ELF-1 (cell line): Measurements from ENCODE around the gene OR5K3.
A peak's percentile ranks its signal among the peaks of the same experiment; 100 is the strongest.

Source experiments
- DNase-seq: peaks from one replicate; pipeline ENCODE4 v3.0.0-alpha.2; 2016; ENCODE audit warnings: low read depth, low spot score

The OR5K3 gene, protein sequence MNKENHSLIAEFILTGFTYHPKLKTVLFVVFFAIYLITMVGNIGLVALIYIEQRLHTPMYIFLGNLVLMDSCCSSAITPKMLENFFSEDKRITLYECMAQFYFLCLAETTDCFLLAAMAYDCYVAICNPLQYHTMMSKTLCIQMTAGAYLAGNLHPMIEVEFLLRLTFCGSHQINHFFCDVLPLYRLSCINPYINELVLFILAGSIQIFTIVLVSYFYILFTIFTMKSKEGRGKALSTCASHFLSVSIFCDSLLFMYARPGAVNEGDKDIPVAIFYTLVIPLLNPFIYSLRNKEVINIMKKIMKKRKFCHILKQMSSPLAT

DNA sequence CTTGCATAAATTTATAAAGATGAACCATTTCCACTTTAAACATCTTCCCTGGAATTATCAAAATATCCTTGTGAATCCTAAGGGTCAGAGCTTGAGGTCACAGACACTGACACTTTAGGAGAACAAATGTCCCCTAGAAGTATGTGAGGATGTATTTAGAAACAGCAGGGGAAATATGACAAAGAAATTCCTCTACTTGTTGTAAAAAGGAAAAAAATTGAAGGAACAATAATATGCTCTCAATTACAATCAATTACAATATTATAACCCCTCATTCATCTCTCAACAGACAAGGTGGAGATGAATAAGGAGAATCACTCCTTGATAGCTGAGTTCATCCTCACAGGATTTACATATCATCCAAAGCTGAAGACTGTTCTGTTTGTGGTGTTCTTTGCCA is at the start of gene OR5K3:
TSS of gene OR5K3 (plus strand) at position 301 of the 400 bp plus-strand sequence. CDS start at position 301, 0 bp downstream.
- no peak for DNase-seq

DNA sequence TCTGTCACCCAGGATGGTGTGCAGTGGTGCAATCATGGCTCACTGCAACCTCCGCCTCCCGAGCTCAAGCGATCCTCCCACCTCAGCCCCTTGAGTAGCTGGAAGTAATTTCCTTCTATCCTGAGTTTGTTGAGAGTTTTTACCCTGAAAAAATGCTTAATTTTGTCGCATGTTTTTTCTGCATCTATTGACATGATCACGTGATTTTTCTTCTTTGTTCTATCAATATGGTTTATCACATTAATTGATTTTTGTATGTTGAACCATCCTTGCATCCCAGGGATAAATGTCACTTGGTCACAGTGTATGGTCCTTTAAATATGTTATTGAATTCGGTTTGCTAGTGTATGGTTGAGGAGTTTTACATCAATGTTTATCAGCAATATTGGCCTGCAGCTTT is 48.7 kb upstream of the OR5K3 start:
- DNase-seq = no peak

DNA sequence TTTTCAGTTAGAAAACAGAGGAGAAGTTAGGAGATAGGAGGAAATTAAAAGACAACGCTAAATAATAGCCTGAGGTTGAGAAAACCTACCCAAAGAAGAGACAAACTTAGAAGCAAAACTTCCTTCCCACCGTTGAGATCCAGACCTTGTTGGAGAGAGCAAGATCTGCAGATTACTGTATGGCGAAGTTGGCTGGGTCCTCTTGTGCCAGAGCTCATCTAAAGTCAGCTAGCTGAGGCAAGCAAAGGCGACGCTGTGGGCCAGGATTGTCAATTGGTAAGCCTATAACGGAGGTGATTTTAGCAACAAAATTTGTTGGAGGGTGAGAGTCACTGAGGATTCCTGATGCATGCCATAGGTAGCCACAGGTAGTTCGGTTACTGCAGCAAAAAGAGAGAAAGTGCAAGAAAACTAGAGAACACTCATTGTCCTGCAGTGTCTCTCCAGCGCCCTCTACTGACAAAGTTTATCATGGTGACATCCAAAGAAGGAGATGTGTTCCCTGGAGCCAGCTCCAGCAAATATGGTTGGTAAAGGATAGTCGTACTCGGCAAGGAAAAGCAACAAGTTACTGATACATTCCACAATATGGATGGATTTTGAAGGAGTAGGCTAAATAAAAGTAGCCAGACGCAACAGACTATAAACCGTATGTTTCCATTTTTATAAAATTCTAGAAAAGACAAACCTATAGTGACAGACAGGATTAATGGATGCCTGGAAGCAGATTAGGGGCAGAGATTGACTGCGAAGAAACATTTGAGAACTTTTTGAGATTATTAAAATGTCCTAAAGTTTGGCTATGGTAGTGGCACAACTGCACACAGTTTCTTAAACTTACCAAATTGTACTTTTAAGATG is 46.6 kb upstream of the OR5K3 start:
- peak; percentile 62 for DNase-seq

DNA sequence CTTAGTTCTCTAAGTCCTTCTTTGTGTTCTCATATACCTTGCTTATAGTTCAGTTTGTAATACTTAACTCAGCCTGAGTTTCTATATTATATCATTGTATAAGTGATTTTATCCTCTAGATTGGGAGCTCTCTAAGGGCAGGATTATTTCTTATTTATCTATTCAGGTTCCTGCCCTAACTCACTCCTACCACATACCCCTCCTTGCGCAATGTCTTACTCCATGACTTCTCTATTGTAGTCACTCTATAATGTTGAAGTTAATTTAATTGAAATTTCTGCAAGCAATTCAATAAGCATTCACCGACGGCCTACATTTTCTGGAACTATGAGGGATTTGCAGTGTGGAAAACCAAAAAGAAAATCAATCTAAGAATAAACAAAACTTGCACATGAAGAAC is 40.4 kb upstream of the OR5K3 start:
- no peak for DNase-seq

DNA sequence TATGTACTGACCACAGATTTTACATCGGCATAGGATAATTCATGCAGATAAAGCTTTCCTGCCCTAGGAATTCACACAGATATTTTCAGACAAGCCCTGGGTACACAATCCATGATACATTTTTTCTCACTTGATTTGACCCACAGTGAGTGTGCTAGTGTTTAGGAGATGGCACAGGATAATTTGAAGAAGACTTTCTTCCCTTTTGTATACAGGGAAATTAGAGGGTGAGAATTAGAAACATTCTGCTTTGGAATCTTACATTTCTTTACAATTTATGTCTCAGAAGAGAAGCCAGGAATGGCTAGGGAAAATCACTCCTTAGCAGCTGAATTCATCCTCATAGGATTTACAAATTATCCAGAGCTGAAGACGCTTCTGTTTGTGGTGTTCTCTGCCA is 36.9 kb upstream of the OR5K3 start, which contains the start of gene OR5K4:
TSS of gene OR5K4 (plus strand) at position 301 of the 400 bp plus-strand sequence. CDS start at position 301, 0 bp downstream.
- DNase-seq = no peak

DNA sequence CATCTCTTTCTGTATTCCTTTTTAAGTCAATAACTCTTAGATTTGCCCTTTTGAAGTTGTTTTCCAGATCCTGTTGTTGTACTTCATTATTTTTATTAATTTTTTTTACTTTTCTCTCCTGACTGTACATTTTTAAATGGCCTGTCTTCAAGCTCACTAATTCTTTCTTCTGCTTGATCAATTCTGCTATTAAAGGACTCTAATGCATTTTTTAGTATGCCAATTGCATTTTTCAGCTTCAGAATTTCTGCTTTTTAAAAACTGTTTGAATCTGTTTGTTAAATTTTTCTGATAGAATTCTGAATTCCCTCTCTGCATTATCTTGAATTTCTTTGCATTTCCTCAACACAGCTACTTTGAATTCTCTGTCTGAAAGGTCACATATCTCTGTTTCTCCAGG is 31.2 kb upstream of the OR5K3 start:
- no peak for DNase-seq

DNA sequence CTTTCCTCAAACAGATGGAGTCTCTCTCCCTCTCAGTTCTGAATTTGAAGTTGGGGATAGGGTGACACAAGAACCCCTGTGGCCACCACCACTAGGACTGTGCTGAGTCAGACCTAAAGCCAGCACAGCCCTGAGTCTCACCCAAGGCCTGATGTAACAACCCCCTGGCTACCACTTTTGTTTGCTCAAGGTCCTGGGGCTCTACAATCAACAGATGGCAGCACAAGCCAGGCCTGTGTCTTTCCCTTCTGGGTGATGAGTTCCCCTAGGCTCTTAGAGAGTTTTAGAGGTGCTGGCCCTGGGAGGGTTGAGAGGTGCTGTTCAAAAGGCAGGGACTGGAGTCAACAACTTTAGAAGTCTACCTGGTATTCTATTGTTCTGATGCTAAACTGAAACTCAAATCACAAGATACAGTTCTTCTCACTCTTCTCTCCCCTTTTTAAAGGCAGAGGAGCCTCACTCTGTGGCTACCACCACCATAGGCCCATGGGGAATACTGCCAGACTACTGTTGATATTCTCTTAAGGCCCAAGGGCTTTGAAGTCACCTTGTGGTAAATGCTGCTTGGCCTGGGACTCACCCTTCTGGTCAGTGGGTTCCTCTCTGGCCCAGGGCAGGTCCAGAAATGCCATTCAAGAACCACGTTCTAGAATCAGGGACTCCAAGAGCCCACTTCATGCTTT is 30.3 kb upstream of the OR5K3 start:
- peak; percentile 5 for DNase-seq

DNA sequence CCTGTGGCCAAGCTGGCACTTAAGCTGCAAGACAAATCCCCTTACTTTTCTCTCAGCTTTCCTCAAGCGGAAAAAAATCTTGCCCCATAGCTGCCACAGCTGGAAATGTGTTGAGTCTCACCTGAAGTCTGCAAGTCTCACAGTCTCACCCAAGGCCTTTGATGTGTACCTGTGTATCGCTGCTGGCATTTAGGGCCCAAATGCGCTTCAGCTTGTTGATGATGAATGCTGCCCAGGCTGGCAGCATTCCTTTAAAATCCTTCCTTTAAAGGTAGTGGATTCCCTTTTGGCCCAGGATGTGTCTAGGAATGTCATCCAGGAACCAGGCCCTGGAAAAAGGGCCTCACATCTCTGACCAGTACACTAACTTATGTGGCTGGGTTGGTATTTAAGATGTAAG is 29.8 kb upstream of the OR5K3 start:
- DNase-seq = no peak

DNA sequence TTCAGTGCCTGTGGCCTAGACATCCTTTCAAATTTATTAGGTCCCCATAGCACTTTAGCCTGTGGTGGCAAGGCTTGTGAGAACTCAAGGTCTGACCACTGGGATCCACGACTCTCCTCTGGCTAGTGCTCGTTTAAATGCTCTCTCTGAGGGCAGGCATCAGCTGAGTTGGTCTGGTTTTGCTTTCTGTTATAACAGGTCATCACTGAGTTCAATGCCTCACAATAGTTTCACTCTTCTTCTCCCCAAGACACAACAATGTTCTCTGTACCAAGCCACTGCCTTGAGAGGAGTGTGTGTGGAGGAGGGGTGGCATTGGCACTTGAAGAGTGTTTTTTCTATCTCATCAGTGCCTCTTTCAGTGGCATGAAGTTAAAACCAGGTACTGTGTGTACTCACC is 29.2 kb upstream of the OR5K3 start:
- DNase-seq = no peak

DNA sequence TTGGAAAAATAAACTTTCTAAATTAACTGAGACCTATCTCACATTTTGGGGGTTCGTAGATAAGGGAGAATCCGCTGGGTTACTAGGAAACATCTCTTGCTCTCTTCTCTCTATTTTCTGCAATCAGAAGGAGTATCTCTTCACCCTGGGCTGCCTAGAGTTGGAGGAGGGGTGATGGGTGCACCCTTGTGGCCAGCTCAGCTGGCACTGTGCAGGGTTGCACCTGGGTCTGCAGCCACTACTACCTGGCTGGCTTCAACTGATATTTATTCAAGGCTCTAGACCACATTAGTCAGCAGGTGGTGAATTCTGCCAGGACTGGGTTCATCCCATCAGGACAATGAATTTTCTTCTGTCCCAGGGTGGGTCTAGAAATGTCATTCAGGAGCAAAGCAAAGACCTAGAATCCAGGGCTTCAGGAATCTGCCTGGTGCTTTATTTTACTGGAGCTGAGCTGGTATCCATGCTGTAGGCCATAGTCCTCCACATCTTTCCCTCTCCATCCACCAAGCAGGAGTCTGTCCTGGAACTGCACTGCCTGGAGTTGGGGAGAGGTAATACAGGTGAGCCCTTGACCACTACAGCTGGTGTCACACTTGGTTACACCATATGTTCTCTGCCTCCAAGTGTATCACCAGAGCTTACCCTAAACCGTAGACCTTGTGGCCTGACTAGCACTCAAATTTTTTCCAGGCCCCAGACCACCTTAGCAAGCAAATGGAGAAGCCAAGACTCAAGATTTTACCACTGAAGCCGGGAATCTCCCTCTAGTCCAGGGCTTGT is 22.8 kb upstream of the OR5K3 start:
- DNase-seq = no peak

DNA sequence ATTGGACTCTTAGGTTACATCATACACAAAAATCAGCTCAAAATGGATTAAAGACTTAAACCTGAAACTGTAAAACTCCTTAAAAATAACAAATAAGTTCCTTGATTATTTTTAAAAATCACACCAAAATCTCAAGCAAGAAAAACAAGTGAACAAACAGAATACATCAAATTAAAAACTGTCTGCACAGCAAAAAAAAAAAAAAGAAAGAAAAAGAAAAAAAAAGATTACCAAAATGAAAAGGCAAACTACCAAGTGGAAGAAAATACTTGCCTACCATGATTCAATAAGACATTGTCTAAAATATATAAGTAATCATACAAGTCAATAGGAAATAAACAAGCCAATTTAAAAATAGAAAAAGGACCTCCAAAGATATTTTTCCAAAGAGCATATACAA is 19.3 kb upstream of the OR5K3 start:
- no peak for DNase-seq

DNA sequence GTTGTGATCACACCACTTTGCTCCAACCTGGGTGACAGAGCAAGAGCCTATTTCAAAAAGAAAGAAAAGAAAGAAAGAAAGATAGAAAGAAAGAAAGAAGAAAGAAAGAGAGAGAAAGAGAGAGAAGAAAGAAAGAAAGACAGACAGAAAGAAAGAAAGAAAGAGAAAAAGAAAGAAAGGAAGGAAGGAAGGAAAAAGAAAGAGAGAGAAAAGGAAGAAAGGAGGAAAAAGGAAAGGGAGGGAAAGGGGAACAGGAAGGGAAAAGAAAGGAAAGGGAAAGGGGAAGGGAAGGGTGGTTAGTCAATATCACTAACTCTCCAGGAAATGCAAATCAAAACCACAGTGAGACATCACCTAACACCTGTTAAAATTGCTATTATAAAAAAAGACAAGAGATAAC is 18.6 kb upstream of the OR5K3 start:
- DNase-seq = no peak

DNA sequence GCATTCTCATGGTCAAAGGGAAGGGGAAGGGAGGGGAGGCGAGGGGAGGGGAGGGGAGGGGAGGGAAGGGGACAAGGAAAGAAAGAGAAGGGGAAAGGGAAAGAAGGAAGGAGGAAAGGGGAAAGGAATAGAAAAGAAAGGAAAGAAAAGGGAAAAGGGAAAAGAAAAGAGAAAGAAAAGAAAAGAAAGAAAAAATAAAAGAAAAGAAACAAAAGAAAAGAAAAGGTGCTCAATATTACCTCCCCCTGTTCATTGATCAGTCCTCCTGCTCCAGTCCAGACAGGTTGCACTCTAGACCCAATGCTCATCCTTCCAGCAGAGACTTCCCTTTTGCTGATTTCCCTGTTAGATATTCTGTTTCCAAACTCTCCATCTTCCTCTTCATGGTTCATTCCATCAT is 18.0 kb upstream of the OR5K3 start:
- DNase-seq = no peak

DNA sequence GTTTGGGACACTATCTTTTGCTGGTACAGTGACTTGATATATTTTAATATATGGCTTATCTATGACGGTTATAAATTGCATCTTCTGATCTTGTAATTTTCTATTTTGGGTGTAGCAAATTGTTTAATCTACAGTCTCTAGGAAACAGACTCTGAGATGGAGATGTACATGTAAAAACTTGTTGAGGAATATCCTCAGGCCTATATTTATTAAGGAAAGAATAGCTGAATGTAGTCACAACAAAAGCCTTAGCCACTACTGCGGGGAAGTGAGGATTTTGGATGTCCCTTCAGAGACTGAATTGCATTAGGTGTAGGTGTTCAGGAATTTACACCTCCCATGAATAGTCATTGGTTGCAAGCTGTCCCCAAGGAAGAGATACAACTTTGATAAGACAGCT is 13.8 kb upstream of the OR5K3 start:
- DNase-seq = no peak

DNA sequence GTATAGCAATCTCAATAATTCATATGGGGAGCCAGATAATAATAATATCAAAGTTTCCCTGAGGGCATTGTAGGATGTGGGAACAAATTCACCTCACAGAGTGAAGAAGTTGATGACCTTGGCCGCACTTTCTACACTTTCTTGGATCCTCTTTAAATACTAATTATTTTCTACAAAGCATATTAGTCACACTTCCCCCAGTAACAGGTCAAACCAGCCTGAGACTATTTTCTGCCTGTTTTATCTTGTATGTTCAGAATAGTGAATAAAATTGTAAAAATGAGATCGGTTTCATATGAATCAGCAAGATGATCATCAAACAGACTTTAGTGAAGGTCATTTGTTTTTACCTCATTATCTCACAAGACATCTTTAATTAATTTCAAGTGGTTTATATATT is 2.3 kb upstream of the OR5K3 start:
- DNase-seq = no peak

DNA sequence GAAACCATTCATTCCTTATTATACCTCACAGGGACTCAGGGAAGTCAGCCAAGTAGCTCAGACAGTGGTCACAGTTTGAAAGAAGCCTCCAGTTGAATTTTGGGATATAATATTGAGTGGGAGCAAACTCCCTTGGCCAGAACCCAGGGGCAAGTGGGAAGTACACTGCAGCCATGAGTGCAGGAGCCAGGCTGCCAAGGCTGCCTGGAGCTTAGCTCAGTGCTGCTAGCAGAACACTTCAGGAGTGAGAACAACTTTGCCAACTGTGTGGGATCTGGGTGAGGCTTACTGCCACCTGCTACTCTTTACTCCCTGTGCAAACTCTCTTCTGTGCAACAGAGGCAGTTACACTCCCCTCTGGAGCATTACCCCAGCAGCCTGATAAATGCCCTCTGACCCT is 4.6 kb downstream of the OR5K3 start:
- no peak for DNase-seq

DNA sequence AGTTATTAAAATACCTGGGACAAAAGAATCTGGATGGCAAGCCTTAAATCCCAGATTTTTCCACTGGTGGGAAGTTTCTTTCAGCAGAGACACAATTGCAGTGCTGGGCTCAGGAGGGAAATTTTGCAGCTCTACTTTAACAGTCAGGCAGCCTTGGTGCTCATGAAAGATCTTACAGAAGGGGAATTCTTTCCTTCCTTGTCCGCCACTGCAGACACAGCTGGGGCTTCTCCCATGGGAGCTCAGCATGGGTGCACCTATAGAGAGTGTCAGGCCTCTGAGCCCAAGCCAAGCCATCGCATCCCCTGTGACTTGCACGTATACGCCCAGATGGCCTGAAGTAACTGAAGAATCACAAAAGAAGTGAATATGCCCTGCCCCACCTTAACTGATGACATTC is 6.0 kb downstream of the OR5K3 start:
- DNase-seq = peak; percentile 6

DNA sequence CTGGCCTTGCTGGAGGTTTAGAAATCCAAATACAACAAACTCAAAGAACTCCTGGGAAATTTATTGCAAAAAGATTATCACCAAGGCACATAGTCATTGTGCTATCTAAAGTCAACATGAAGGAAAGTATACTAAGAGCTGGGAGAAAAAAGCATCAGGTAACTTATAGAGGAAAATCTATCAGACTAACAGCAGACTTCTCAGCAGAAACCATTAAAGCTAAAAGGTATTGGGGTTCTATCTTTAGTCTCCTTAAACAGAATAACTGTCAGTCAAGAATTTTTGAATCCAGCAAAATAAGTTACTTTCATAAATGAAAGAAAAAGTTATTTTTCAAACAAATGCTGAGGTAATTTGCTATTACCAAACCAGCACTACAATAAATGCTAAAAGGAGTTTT is 8.0 kb downstream of the OR5K3 start:
- no peak for DNase-seq

DNA sequence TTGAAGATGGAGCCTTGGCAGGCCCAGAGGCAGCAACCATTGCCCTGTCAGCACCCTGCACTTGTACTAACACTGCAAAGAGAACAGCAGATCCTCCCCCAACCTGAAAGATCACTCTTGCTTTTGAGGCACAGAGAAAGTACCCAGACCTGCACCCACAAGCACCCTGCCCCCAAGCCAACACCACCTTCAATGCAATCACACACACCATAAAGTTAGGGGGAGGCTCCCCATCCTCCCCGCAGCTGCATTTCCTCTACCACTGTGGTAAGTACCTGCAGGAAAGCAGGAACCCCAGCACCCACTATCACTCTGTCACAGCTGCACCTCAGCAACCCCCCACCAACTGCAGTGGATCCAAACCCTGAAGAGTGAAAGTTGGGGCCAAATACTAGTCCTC is 12.0 kb downstream of the OR5K3 start:
- no peak for DNase-seq

DNA sequence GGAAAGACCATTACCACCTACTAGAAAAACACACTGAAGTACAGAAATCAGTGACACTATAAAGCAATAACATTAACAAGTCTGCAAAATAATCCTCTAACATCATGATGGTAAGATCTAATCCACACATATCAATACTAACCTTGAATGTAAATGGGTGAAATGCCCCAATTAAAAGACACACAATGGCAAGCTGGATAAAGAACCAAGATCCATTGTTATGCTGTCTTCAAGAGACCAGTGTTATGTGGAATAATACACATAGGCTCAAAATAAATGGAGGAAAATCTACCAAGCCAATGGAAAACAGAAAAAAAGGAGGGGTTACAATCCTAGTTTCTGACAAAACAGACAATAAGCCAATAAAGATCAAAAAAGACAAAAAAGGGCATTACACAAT is 13.5 kb downstream of the OR5K3 start:
- DNase-seq = no peak

DNA sequence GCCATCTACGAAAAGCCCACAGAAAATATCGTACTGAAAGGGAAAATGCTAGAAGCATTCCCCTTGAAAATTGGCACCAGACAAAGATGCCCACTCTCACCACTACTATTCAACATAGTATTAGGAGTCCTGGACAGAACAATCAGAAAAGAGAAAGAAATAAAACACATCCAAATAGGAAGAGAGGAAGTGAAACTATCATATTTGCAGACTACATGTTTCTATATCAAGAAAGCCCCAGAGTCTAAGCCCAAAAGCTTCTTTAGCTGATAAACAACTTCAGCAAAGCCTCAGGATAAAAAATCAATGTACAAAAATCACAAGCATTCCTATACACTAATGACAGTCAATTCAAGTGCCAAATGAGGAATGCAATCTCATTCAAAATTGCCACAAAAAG is 15.6 kb downstream of the OR5K3 start:
- DNase-seq = no peak

DNA sequence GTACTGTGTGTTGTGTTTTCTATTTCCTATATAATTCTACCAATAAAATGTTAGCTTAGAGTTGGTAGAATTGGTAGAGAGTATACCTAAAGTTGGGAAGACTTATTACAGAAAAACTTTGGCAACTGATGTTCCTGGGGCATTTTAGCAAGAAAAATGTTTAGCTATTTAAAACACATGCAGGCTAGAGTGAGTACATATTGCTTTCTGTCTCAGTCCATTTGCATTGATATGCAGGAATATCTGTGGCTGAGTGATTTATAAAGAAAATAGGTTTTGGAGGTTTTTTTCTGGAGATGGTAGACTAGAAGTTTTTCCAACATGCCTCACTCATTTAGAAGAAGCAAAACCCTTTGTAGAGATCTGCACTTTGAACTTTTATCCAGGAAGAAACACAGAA is 42.1 kb downstream of the OR5K3 start:
- DNase-seq = no peak
